RWPE1 (cell line): ENCODE data around the gene FRK.
"Not testable (repeated sequence)": the region's sequence is repeated elsewhere in the genome, so short reads cannot be mapped to it uniquely, and the experiment has no call there.

Experiments used
- CTCF ChIA-PET: fragments of 350-600 bp; sonication (Branson Sonifier 250); formaldehyde crosslinking; extraction: SDS; loops from one replicate; lab custom pipeline; 2021; lab: Yijun Ruan, JAX
- POLR2A ChIA-PET: fragments of 400-600 bp; formaldehyde crosslinking; extraction: SDS; loops from one replicate; lab custom pipeline; 2020; ENCODE audit warnings: antibody characterized with exemption; ENCODE audit not compliant: low non-redundant PET; lab: Yijun Ruan, JAX
- DNase-seq: peaks from one replicate; pipeline ENCODE4 v3.0.0; 2012; ENCODE audit warnings: low spot score
- H3K27ac ChIP-seq: fragments of 450-650 bp; 2 replicates; pipeline ENCODE4 v1.5.1; 2017
- TF ChIP-seq, protein P1 (sequence below): fragments of 450-650 bp; conservative IDR thresholded peaks from 2 replicates; pipeline ENCODE4 v1.5.1; 2017; ENCODE audit warnings: low read depth, mild to moderate bottlenecking

FRK gene

DNA sequence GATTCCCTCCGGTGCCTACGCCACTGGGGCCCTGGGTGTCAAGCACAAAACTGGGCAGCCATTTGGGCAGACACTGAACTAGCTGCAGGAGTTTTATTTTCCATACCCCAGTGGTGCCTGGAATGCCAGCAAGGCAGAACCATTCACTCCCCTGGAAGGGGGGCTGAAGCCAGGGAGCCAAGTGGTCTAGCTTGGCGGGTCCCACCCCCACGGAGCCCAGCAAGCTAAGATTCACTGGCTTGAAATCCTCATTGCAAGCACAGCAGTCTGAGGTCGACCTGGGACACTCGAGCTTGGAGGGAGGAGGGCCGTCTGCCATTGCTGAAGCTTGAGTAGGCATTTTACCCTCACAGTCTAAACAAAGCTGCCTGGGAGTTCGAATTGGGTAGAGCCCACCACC is 125.3 kb downstream of the FRK start:
- no peak for DNase-seq
- ChIA-PET POLR2A (no interaction called here), CTCF (no interaction called here)
- no peak overlapping the region for H3K27ac ChIP-seq
- TF ChIP-seq, protein P1, sequence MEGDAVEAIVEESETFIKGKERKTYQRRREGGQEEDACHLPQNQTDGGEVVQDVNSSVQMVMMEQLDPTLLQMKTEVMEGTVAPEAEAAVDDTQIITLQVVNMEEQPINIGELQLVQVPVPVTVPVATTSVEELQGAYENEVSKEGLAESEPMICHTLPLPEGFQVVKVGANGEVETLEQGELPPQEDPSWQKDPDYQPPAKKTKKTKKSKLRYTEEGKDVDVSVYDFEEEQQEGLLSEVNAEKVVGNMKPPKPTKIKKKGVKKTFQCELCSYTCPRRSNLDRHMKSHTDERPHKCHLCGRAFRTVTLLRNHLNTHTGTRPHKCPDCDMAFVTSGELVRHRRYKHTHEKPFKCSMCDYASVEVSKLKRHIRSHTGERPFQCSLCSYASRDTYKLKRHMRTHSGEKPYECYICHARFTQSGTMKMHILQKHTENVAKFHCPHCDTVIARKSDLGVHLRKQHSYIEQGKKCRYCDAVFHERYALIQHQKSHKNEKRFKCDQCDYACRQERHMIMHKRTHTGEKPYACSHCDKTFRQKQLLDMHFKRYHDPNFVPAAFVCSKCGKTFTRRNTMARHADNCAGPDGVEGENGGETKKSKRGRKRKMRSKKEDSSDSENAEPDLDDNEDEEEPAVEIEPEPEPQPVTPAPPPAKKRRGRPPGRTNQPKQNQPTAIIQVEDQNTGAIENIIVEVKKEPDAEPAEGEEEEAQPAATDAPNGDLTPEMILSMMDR: no peak

DNA sequence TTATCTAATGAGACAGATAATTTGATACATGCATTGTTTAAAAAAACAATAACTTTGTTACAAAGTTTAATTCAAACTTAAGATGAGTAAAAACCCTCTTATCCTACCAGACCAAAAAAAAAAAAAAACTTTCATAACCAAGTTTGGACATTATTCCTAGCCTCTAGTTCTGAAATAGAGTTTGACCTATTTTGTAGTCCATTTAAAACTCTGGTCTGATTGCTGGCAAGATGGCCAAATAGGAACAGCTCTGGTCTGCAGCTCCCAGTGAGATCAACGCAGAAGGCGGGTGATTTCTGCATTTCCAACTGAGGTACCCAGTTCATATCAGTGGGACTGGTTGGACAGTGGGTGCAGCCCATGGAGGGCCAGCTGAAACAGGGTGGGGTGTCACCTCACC is 125.9 kb downstream of the FRK start:
- no peak overlapping the region for H3K27ac ChIP-seq
- no peak for DNase-seq
- POLR2A ChIA-PET: no interaction called here
- TF ChIP-seq, protein P1: no peak
- CTCF ChIA-PET: no interaction called here

DNA sequence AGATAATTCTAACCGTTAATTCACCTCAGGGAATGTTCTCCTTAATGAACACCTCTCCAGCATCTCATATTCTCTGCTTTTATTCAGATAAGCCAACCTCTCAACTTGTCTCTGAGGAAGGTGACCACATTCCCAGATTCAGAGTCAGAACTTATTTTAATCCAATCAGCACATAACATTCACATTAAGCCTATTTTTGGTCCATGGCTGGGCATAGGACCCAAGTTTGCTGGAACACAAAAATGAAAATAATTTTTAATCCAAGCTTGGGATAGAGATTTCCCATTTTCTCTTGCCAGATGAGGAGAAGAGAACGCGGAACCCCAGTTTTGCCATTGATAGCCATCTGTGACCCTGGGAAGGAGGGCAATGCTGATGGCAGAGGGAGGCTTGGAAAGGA is 126.5 kb downstream of the FRK start:
- POLR2A ChIA-PET: no interaction called here
- CTCF ChIA-PET: no interaction called here
- DNase-seq: no peak
- TF ChIP-seq, protein P1: no peak
- H3K27ac ChIP-seq: no peak overlapping the region

DNA sequence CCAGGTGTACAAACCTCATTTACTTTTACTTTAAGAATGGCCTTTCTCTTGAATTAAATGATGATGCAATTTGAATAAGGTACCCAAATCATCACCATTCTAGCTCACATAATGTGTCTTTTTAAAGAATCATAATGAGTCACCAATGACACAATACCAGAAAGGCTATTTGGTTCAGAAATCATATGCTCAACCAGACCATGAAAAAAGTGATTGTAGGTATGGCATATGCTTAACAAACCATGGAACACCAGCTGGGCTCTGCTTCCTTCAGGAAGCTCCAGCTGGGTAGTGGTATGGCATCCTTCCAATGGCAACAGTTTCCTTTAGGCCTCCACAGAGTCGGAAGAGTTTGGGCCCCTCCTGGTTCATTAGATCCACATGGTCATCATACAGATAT is 128.2 kb downstream of the FRK start:
- ChIA-PET CTCF (no interaction called here), POLR2A (no interaction called here)
- TF ChIP-seq, protein P1: no peak
- DNase-seq: no peak
- H3K27ac ChIP-seq: no peak overlapping the region

DNA sequence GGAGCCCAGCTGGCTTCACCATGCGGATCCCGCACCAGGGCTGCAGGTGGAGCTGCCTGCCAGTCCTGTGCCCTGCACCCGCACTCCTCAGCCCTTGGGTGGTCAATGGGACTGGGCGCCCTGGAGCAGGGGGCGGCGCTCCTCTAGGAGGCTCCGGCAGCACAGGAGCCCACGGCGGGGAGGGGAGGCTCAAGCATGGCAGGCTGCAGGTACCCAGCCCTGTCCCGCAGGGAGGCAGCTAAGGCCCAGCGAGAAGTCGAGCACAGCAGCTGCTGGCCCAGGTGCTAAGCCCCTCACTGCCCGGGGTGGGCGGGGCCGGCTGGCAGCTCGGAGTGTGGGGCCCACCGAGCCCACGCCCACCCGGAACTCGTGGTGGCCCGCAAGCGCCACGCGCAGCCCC is 132.7 kb downstream of the FRK start:
- DNase-seq, CTCF ChIA-PET, H3K27ac ChIP-seq, POLR2A ChIA-PET: not testable (repeated sequence)

DNA sequence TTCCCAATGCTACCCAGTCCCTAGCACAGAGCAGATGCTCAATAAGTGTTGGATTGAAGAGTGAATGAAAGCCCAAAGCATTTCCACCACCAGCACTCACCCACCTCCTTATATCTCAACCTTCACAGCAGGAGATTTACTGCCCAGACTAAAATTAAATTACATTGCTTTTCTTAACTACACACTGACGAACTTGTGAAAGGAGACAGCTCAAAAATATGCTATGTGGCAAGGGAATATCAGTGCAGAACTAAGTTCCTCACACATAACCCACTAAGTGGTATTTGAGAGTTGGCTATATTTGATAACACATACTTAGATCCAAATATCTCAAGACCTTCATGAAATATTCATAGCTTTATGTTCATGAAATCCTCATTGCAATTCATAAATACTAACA is 137.7 kb downstream of the FRK start:
- TF ChIP-seq, protein P1: no peak
- ChIA-PET CTCF (interaction anchor here (0.6 to 0.7 kb wide), 2 partner anchors 22 to 1760 kb away, joined by 3 read pairs; no protein-coding TSS in a partner anchor), POLR2A (no interaction called here)
- DNase-seq: no peak
- H3K27ac ChIP-seq: no peak overlapping the region

DNA sequence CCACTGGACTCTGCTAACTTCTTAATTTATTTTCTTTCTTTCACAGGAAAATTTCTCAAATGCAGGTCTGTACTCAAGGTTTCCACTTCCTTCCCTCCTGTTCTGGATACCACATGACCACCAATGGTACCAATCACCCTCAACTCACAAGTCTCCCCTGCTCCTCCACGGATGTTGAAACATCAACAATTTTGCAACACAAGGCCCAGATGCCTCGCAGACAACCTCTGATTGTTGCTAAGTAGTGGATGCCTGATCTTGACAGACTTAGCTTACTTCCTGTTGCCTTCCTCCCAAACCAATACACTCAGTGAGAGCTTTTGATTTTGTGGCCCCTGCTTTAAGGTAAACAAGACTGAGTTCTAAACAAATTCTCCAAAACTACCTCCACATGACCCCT is 146.6 kb downstream of the FRK start:
- CTCF ChIA-PET: no interaction called here
- no peak overlapping the region for H3K27ac ChIP-seq
- TF ChIP-seq, protein P1: no peak
- POLR2A ChIA-PET: no interaction called here
- no peak for DNase-seq
